K562 (cell line): ENCODE results near the gene OPHN1. TPM values are rescaled to one million over a fixed set of nuclear protein-coding genes. Genes with fewer than 3 reads are reported as not detected.

Experiments
- ATAC-seq: fragments of 200-7000 bp; cut with Tn5 transposase; 3 replicates; pipeline ENCODE4 v1.9.1; 2020; ENCODE audit warnings: moderate library complexity
- BruUV-seq: library from RNA; stranded (reverse); fragments of 400-500 nt; replicated peaks from 2 replicates; lab custom pipeline; 2021; lab: Mats Ljungman, UMichigan
- CTCF ChIA-PET: fragments of 300-600 bp; formaldehyde crosslinking; extraction: SDS; loops from one replicate; lab custom pipeline; 2021; ENCODE audit warnings: low intra/inter-chr PET ratio; lab: Yijun Ruan, JAX
- POLR2A ChIA-PET: fragments of 300-600, 350-650 bp; sonication (Branson Sonifier 250); formaldehyde crosslinking; extraction: SDS; loops from one replicate; lab custom pipeline; 2021; ENCODE audit warnings: antibody characterized with exemption, inconsistent platforms; lab: Yijun Ruan, JAX
- DNase-seq, 4 experiments: peaks; one replicate each; pipeline versions ENCODE4 v3.0.0 to v3.0.0-alpha.2; 2011 to 2018; ENCODE audit warnings: low spot score in 3 of 4, mixed read lengths in 3 of 4; ENCODE audit errors: extremely low read depth in 1 of 4
- FAIRE-seq: peaks from 2 replicates; lab custom pipeline; 2011; peaks lifted over from hg19 to GRCh38; lab: Jason Lieb, UNC
- H2AFZ ChIP-seq: 2 replicates; pipeline ENCODE4 v1.6.0; 2011; ENCODE audit warnings: low read depth, low read length, control low read depth, inconsistent platforms
- H3K27ac ChIP-seq: fragments of 200-600 bp; 3 replicates; pipeline ENCODE4 v1.8.0; 2011; ENCODE audit warnings: low read depth, mild to moderate bottlenecking, control low read depth, inconsistent platforms, low read length, moderate library complexity, mixed read lengths; ENCODE audit errors: extremely low read depth
- H3K27me3 ChIP-seq, 2 experiments: fragments of 300-600 bp in 1 of 2; 2 replicates in 1 of 2; 3 replicates in 1 of 2; pipeline versions ENCODE4 v1.6.0 to v1.8.0; 2011; ENCODE audit warnings: inconsistent platforms in 2 of 2, low read length in 2 of 2, mild to moderate bottlenecking in 1 of 2, mixed read lengths in 1 of 2, moderate library complexity in 1 of 2; ENCODE audit not compliant: control insufficient read depth in 2 of 2, insufficient read depth in 2 of 2
- H3K36me3 ChIP-seq: fragments of 300-600 bp; 3 replicates; pipeline ENCODE4 v1.8.0; 2011; ENCODE audit warnings: mild to moderate bottlenecking, low read length, inconsistent platforms; ENCODE audit not compliant: control insufficient read depth, insufficient read depth
- H3K4me1 ChIP-seq, 2 experiments: fragments of 200-600 bp in 1 of 2; replicated peaks in 1 of 2; 2 replicates in 1 of 2; 3 replicates in 1 of 2; pipeline versions ENCODE4 v1.5.1 to v1.8.0; 2011; ENCODE audit warnings: inconsistent platforms in 2 of 2, low read length in 2 of 2, mild to moderate bottlenecking in 1 of 2, mixed read lengths in 1 of 2, moderate library complexity in 1 of 2; ENCODE audit not compliant: control insufficient read depth in 2 of 2, insufficient read depth in 2 of 2
- H3K4me2 ChIP-seq: 2 replicates; pipeline ENCODE4 v1.6.1; 2011; ENCODE audit warnings: low read length, control low read depth, inconsistent platforms, mixed read lengths; ENCODE audit not compliant: insufficient read depth
- H3K4me3 ChIP-seq: fragments of 200-600 bp; sonication (generic), shearing (Covaris generic); 2 replicates; pipeline ENCODE4 v1.5.1; 2016; ENCODE audit warnings: control low read depth, inconsistent platforms
- H3K79me2 ChIP-seq: fragments of 200-600 bp; 3 replicates; pipeline ENCODE4 v1.8.0; 2011; ENCODE audit warnings: low read length, inconsistent platforms; ENCODE audit not compliant: control insufficient read depth, insufficient read depth
- H3K9ac ChIP-seq, 2 experiments: 2 replicates each; pipeline versions ENCODE4 v1.6.0 to v1.6.1; 2011; ENCODE audit warnings: low read depth in 2 of 2, low read length in 2 of 2, control low read depth in 1 of 2, inconsistent platforms in 1 of 2, mild to moderate bottlenecking in 1 of 2, mixed read lengths in 1 of 2; ENCODE audit not compliant: insufficient read depth in 1 of 2
- H3K9me1 ChIP-seq: one replicate; pipeline ENCODE4 v1.6.0; 2011; ENCODE audit warnings: inconsistent platforms, mild to moderate bottlenecking, low read length, moderate library complexity; ENCODE audit not compliant: control insufficient read depth, insufficient read depth
- H3K9me3 ChIP-seq: replicated peaks from 2 replicates; pipeline ENCODE4 v1.5.1; 2011; ENCODE audit warnings: low read depth, low read length, inconsistent platforms; ENCODE audit not compliant: control insufficient read depth, insufficient read depth
- H4K20me1 ChIP-seq: replicated peaks from 2 replicates; pipeline ENCODE4 v1.6.1; 2011; ENCODE audit warnings: low read length, inconsistent platforms, mixed read lengths; ENCODE audit not compliant: control insufficient read depth, insufficient read depth
- MAFG ChIP-seq: fragments of 450-650 bp; conservative IDR thresholded peaks from 2 replicates; pipeline ENCODE4 v1.6.1; 2016; ENCODE audit warnings: missing genetic modification characterization, missing compliant biosample characterization
- ZNF316 ChIP-seq: fragments of 450-650 bp; IDR thresholded peaks from 2 replicates; pipeline ENCODE4 v1.6.1; 2016
- ZNF431 ChIP-seq: sonication (generic); formaldehyde crosslinking; IDR thresholded peaks from 2 replicates; pipeline ENCODE4 v1.8.0; 2022; ENCODE audit warnings: mild to moderate bottlenecking, missing genetic modification reagents
- in situ Hi-C: fragments of 300-500 bp; cut with MboI; formaldehyde crosslinking; loops from 4 replicates; pipeline ENCODE4 v1.15.0; 2018; ENCODE audit warnings: inconsistent platforms, mixed read lengths
- intact Hi-C: fragments of 100-400 bp; cut with micrococcal nuclease; formaldehyde crosslinking; loops from 2 replicates; pipeline ENCODE4 v1.14.2; 2022
- polyA plus RNA-seq, 8 experiments: library from polyadenylated mRNA; depleted of rRNA in 4 of 8; stranded (reverse) in 5 of 8; unstranded in 3 of 8; fragments of >200 nt; fragmentation: Nextera tagmentation in 2 of 8; fragmentation: Illumina TruSeq in 1 of 8; extraction: Ambion mirVana in 2 of 8; extraction: Trizol in 1 of 8; gene quantifications; 2 replicates each; pipeline versions ENCODE4 v1.2.1 to v1.2.3, GENCODE V29; 2011 to 2014; ENCODE audit warnings: inconsistent platforms in 1 of 8, missing spikeins in 1 of 8
- small RNA-seq: library from RNA; depleted of rRNA; stranded (forward); fragments of <200 nt; gene quantifications from one replicate; pipeline ENCODE3, GENCODE V24; 2014
- total RNA-seq, 7 experiments: library from RNA; depleted of rRNA in 6 of 7; stranded (reverse); fragments of >200 nt in 6 of 7; fragmentation: Illumina TruSeq in 2 of 7; extraction: Trizol in 2 of 7; gene quantifications; 2 replicates each; pipeline versions ENCODE4 v1.2.1 to v1.2.3, GENCODE V29; 2011 to 2021; ENCODE audit warnings: low replicate concordance in 1 of 7
- TF ChIP-seq, protein P1 (sequence below): fragments of 250-450 bp; sonication (Bioruptor Pico); IDR thresholded peaks from 2 replicates; pipeline ENCODE4 v1.5.0; 2020; ENCODE audit warnings: mild to moderate bottlenecking, borderline replicate concordance
- TF ChIP-seq, protein P2 (sequence below): conservative IDR thresholded peaks from 2 replicates; pipeline ENCODE4 v1.6.1; 2011; ENCODE audit warnings: low read depth, mild to moderate bottlenecking, low read length; ENCODE audit not compliant: control insufficient read depth
- TF ChIP-seq, protein P3 (sequence below): fragments of 250-450 bp; sonication (Bioruptor Pico); IDR thresholded peaks from 2 replicates; pipeline ENCODE4 v1.4.0; 2020; ENCODE audit warnings: mild to moderate bottlenecking, moderate library complexity

The OPHN1 gene
- total and polyA plus RNA-seq, 9 of the 15 experiments (the other 6 are each of a cell fraction or from before 2014, with no cell fraction given), result 0.28 to 1.8 (median 1.0) TPM

DNA sequence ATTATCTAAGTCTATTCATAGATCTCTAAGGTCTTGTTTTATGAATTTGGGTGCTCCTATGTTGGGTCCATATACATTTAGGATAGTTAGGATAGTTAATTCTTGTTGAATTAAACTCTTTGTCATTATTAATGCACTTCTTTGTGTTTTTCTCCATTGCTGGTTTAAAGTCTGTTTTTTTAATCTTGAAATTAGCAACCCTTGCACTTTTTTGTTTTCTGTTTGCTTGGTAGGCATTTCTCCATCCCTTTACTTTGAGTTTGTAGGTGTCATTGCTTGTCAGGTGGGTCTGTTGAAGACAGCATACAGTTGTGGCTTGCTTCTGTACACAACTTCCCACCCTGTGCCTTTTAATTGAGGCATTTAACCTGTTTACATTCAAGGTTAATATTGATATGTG, 434.8 kb downstream of the OPHN1 start:
- intact Hi-C loops (no loop called here), in situ Hi-C loops (no loop called here)
- Histone ChIP-seq H3K79me2 (no peaks in the 10 kb centered on the region), H3K27ac (no peak overlapping the region), H3K4me1 (no peaks in the 10 kb centered on the region), H3K4me2 (no peak overlapping the region), H3K4me3 (no peak overlapping the region), H3K9ac (no peak overlapping the region), H2AFZ (no peak overlapping the region), H3K27me3 (no peaks in the 10 kb centered on the region), H3K36me3 (no peaks in the 10 kb centered on the region), H4K20me1 (no peaks in the 10 kb centered on the region), H3K9me3 (no peaks in the 10 kb centered on the region), H3K9me1 (no peaks in the 10 kb centered on the region)
- peak; percentile 37; the same call in 1 of the 2 replicates for TF ChIP-seq ZNF316
- 0 out of 2 replicates have a peak, but pooled peaks have one; percentile 9 for TF ChIP-seq MAFG
- no peak for TF ChIP-seq ZNF431 (CRISPR knock-in tag)
- TF ChIP-seq, protein P1, sequence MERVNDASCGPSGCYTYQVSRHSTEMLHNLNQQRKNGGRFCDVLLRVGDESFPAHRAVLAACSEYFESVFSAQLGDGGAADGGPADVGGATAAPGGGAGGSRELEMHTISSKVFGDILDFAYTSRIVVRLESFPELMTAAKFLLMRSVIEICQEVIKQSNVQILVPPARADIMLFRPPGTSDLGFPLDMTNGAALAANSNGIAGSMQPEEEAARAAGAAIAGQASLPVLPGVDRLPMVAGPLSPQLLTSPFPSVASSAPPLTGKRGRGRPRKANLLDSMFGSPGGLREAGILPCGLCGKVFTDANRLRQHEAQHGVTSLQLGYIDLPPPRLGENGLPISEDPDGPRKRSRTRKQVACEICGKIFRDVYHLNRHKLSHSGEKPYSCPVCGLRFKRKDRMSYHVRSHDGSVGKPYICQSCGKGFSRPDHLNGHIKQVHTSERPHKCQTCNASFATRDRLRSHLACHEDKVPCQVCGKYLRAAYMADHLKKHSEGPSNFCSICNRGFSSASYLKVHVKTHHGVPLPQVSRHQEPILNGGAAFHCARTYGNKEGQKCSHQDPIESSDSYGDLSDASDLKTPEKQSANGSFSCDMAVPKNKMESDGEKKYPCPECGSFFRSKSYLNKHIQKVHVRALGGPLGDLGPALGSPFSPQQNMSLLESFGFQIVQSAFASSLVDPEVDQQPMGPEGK (CRISPR knock-in tag), result no peak
- TF ChIP-seq, protein P2, sequence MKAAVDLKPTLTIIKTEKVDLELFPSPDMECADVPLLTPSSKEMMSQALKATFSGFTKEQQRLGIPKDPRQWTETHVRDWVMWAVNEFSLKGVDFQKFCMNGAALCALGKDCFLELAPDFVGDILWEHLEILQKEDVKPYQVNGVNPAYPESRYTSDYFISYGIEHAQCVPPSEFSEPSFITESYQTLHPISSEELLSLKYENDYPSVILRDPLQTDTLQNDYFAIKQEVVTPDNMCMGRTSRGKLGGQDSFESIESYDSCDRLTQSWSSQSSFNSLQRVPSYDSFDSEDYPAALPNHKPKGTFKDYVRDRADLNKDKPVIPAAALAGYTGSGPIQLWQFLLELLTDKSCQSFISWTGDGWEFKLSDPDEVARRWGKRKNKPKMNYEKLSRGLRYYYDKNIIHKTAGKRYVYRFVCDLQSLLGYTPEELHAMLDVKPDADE, result no peak
- TF ChIP-seq, protein P3, sequence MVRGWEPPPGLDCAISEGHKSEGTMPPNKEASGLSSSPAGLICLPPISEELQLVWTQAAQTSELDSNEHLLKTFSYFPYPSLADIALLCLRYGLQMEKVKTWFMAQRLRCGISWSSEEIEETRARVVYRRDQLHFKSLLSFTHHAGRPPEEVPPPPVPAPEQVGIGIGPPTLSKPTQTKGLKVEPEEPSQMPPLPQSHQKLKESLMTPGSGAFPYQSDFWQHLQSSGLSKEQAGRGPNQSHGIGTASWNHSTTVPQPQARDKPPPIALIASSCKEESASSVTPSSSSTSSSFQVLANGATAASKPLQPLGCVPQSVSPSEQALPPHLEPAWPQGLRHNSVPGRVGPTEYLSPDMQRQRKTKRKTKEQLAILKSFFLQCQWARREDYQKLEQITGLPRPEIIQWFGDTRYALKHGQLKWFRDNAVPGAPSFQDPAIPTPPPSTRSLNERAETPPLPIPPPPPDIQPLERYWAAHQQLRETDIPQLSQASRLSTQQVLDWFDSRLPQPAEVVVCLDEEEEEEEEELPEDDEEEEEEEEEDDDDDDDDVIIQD, result no peak
- ATAC-seq, result no peak
- FAIRE-seq, result no peak
- ChIA-PET POLR2A (no interaction called here), CTCF (no interaction called here)
- BruUV-seq, result no TSS peak
- DNase-seq, result no peak

Small RNA genes lying within 50 kb of the gene (small RNA-seq; reads per million reads assigned to genes)
- not detected for gene RF00019
- not detected for gene RNU6-1225P

Other genes with a start within 250 kb of the OPHN1 start
- gene YIPF6, start 65.6 kb upstream of the OPHN1 start, total RNA-seq (2014; rRNA removed), result 7.7 and 10.7 TPM in 2 replicates
- gene YIPF6, start 65.6 kb upstream of the OPHN1 start, total RNA-seq (2014; rRNA removed; fragmentation: Illumina TruSeq; extraction: Trizol), result 25.8 and 30.3 TPM in 2 replicates
- 12.0 and 14.1 TPM in 2 replicates for gene YIPF6, start 65.6 kb upstream of the OPHN1 start, total RNA-seq (2015; rRNA removed; fragmentation: Illumina TruSeq; extraction: Trizol)
- 22.4 and 26.5 TPM in 2 replicates for gene YIPF6, start 65.6 kb upstream of the OPHN1 start, total RNA-seq (2021)
- 29.1 and 32.1 TPM in 2 replicates for gene YIPF6, start 65.6 kb upstream of the OPHN1 start, polyA plus RNA-seq (2011; rRNA removed)
- gene YIPF6, start 65.6 kb upstream of the OPHN1 start, polyA plus RNA-seq (2014; fragmentation: Illumina TruSeq; extraction: Trizol), result 14.3 and 15.6 TPM in 2 replicates
- 10 to 100 TPM; 31.3 to 44.2 TPM for gene YIPF6, start 65.6 kb upstream of the OPHN1 start, polyA plus RNA-seq (2014; fragmentation: Nextera tagmentation; extraction: Ambion mirVana)
- gene YIPF6, start 65.6 kb upstream of the OPHN1 start, polyA plus RNA-seq (2014; rRNA removed), result 10.3 and 12.8 TPM in 2 replicates
- gene STARD8, start 214.2 kb upstream of the OPHN1 start, total RNA-seq (2014; rRNA removed), result 19.9 and 27.1 TPM in 2 replicates
- gene STARD8, start 214.2 kb upstream of the OPHN1 start, total RNA-seq (2014; rRNA removed; fragmentation: Illumina TruSeq; extraction: Trizol), result 8.0 and 9.1 TPM in 2 replicates
- gene STARD8, start 214.2 kb upstream of the OPHN1 start, total RNA-seq (2015; rRNA removed; fragmentation: Illumina TruSeq; extraction: Trizol), result 8.5 and 9.2 TPM in 2 replicates
- gene STARD8, start 214.2 kb upstream of the OPHN1 start, total RNA-seq (2021), result 30.2 and 35.0 TPM in 2 replicates
- gene STARD8, start 214.2 kb upstream of the OPHN1 start, polyA plus RNA-seq (2011; rRNA removed), result 18.6 and 20.1 TPM in 2 replicates
- gene STARD8, start 214.2 kb upstream of the OPHN1 start, polyA plus RNA-seq (2014; fragmentation: Illumina TruSeq; extraction: Trizol), result 15.9 and 21.4 TPM in 2 replicates
- 1 to 10 TPM; 1.6 to 1.9 TPM for gene STARD8, start 214.2 kb upstream of the OPHN1 start, polyA plus RNA-seq (2014; fragmentation: Nextera tagmentation; extraction: Ambion mirVana)
- gene STARD8, start 214.2 kb upstream of the OPHN1 start, polyA plus RNA-seq (2014; rRNA removed), result 17.7 and 18.4 TPM in 2 replicates